ENCODE data around the gene TENM4. TPM values are rescaled to one million over a fixed set of nuclear protein-coding genes. Genes with fewer than 3 reads are reported as not detected.

Gene TENM4
- polyA plus RNA-seq, 1 experiment: 5.5 TPM

GRCh38 chr11:79077702-79078330 lies 363.0 kb downstream of the TENM4 start:
- Histone ChIP-seq H3K9me3 (ENCODE audit: control insufficient read depth, insufficient read depth, low read length) (peaks cover 6% of the 10 kb centered on the region; the same call in 1 of the 2 replicates), H3K27ac (ENCODE audit: low read depth, low read length) (no peak overlapping the region), H3K27me3 (ENCODE audit: control insufficient read depth, insufficient read depth, low read length) (no peaks in the 10 kb centered on the region), H3K4me3 (ENCODE audit: low read depth, low read length) (no peak overlapping the region)
- ChIA-PET CTCF (interaction anchor here (0.6 to 1.6 kb wide), 2 partner anchors 432 to 436 kb away, joined by 3 to 12 read pairs; no protein-coding TSS in a partner anchor), POLR2A (no interaction called here)
- no peak for TF ChIP-seq CTCF (IDR thresholded peaks at IDR 0.05; ENCODE audit: low read depth, low read length)
- DNase-seq (ENCODE audit: low read depth, low spot score): no peak

GRCh38 chr11:79076526-79077115 lies 364.2 kb downstream of the TENM4 start:
- DNase-seq (ENCODE audit: low read depth, low spot score): no peak
- Histone ChIP-seq H3K27ac (ENCODE audit: low read depth, low read length) (no peak overlapping the region), H3K9me3 (ENCODE audit: control insufficient read depth, insufficient read depth, low read length) (peaks cover 6% of the 10 kb centered on the region; the same call in 1 of the 2 replicates), H3K27me3 (ENCODE audit: control insufficient read depth, insufficient read depth, low read length) (no peaks in the 10 kb centered on the region), H3K4me3 (ENCODE audit: low read depth, low read length) (no peak overlapping the region)
- TF ChIP-seq CTCF (IDR thresholded peaks at IDR 0.05; ENCODE audit: low read depth, low read length): peak; percentile 62
- ChIA-PET POLR2A (no interaction called here), CTCF (interaction anchor here (1.0 to 2.0 kb wide), 3 partner anchors 23 to 432 kb away, joined by 3 to 12 read pairs (median 4); no protein-coding TSS in a partner anchor)

- DNase-seq (ENCODE audit: low read depth, low spot score): no peak
- no peak for TF ChIP-seq CTCF (IDR thresholded peaks at IDR 0.05; ENCODE audit: low read depth, low read length)
- Histone ChIP-seq H3K27ac (ENCODE audit: low read depth, low read length) (no peak overlapping the region), H3K4me3 (ENCODE audit: low read depth, low read length) (no peak overlapping the region), H3K9me3 (ENCODE audit: control insufficient read depth, insufficient read depth, low read length) (peaks cover 6% of the 10 kb centered on the region), H3K27me3 (ENCODE audit: control insufficient read depth, insufficient read depth, low read length) (no peaks in the 10 kb centered on the region)
- ChIA-PET POLR2A (no interaction called here), CTCF (interaction anchor here (0.8 kb wide), 1 partner anchor 429 kb away, joined by 3 read pairs; no protein-coding TSS in a partner anchor)
These were observed 366.3 kb downstream of the TENM4 start for GRCh38 chr11:79074547-79074946.

- no peak overlapping the region for H3K27ac ChIP-seq (ENCODE audit: low read depth, low read length)
- DNase-seq (ENCODE audit: low read depth, low spot score): no peak
- H3K9me3 ChIP-seq (ENCODE audit: control insufficient read depth, insufficient read depth, low read length): peaks cover 6% of the 10 kb centered on the region
- TF ChIP-seq CTCF (IDR thresholded peaks at IDR 0.05; ENCODE audit: low read depth, low read length): no peak
- no peaks in the 10 kb centered on the region for H3K27me3 ChIP-seq (ENCODE audit: control insufficient read depth, insufficient read depth, low read length)
- CTCF ChIA-PET: interaction anchor here (1.4 to 2.4 kb wide), 5 partner anchors 18 to 425 kb away, joined by 3 to 8 read pairs (median 4); no protein-coding TSS in a partner anchor
- POLR2A ChIA-PET: no interaction called here
- H3K4me3 ChIP-seq (ENCODE audit: low read depth, low read length): no peak overlapping the region
These were observed 369.6 kb downstream of the TENM4 start for GRCh38 chr11:79071190-79071589.

GRCh38 chr11:79070518-79070917 lies 370.3 kb downstream of the TENM4 start:
- H3K4me3 ChIP-seq (ENCODE audit: low read depth, low read length): no peak overlapping the region
- H3K27ac ChIP-seq (ENCODE audit: low read depth, low read length): no peak overlapping the region
- DNase-seq (ENCODE audit: low read depth, low spot score): no peak
- ChIA-PET CTCF (interaction anchor here (1.7 to 3.0 kb wide), 3 partner anchors 29 to 425 kb away, joined by 4 to 15 read pairs (median 5); no protein-coding TSS in a partner anchor), POLR2A (no interaction called here)
- no peaks in the 10 kb centered on the region for H3K27me3 ChIP-seq (ENCODE audit: control insufficient read depth, insufficient read depth, low read length)
- no peak for TF ChIP-seq CTCF (IDR thresholded peaks at IDR 0.05; ENCODE audit: low read depth, low read length)
- no peaks in the 10 kb centered on the region; the same call in 1 of the 2 replicates for H3K9me3 ChIP-seq (ENCODE audit: control insufficient read depth, insufficient read depth, low read length)
